Measurements from ENCODE around the gene ADGRB2. TPM values are rescaled to one million over a fixed set of nuclear protein-coding genes. Genes with fewer than 3 reads are reported as not detected.

The ADGRB2 gene
- total RNA-seq, 4 donors from 2014 or later, result 0.77 to 31.0 (median 3.7) TPM; not detected in 1

GRCh38 chr1:31752258-31752657 is 11.9 kb downstream of the ADGRB2 start:
- intact Hi-C loops (cut with DNase I; ENCODE audit: low total_unique reads), result no loop called here
- Histone ChIP-seq H3K27ac (no peak overlapping the region), H3K4me3 (no peak overlapping the region), H3K9me3 (no peaks in the 10 kb centered on the region), H3K27me3 (no peaks in the 10 kb centered on the region), H3K36me3 (no peaks in the 10 kb centered on the region), H3K4me1 (no peaks in the 10 kb centered on the region)
- DNase-seq, result no peak
- TF ChIP-seq CTCF (IDR thresholded peaks at IDR 0.05) (no peak), POLR2A (IDR thresholded peaks at IDR 0.05) (no peak)

- DNase-seq, result no peak
- no peak overlapping the region for H3K4me3 ChIP-seq
- H3K4me1 ChIP-seq, result no peaks in the 10 kb centered on the region
- intact Hi-C loops (cut with DNase I; ENCODE audit: low total_unique reads), result no loop called here
- H3K27me3 ChIP-seq, result no peaks in the 10 kb centered on the region
- no peaks in the 10 kb centered on the region for H3K36me3 ChIP-seq
- no peaks in the 10 kb centered on the region for H3K9me3 ChIP-seq
- H3K27ac ChIP-seq, result no peak overlapping the region
- TF ChIP-seq CTCF (IDR thresholded peaks at IDR 0.05) (no peak), POLR2A (IDR thresholded peaks at IDR 0.05) (no peak)
Observed at GRCh38 chr1:31751822-31752241, 12.3 kb downstream of the ADGRB2 start.

GRCh38 chr1:31750858-31751510 is 13.2 kb downstream of the ADGRB2 start:
- Histone ChIP-seq H3K4me3 (no peak overlapping the region), H3K27me3 (no peaks in the 10 kb centered on the region), H3K27ac (no peak overlapping the region), H3K36me3 (no peaks in the 10 kb centered on the region), H3K9me3 (no peaks in the 10 kb centered on the region), H3K4me1 (no peaks in the 10 kb centered on the region)
- DNase-seq, result no peak
- intact Hi-C loops (cut with DNase I; ENCODE audit: low total_unique reads), result no loop called here
- TF ChIP-seq CTCF (IDR thresholded peaks at IDR 0.05) (no peak), POLR2A (IDR thresholded peaks at IDR 0.05) (no peak)

- TF ChIP-seq CTCF (IDR thresholded peaks at IDR 0.05) (no peak), POLR2A (IDR thresholded peaks at IDR 0.05) (no peak)
- Histone ChIP-seq H3K27me3 (no peaks in the 10 kb centered on the region), H3K4me3 (no peak overlapping the region), H3K36me3 (no peaks in the 10 kb centered on the region), H3K27ac (no peak overlapping the region), H3K4me1 (no peaks in the 10 kb centered on the region), H3K9me3 (no peaks in the 10 kb centered on the region)
- intact Hi-C loops (cut with DNase I; ENCODE audit: low total_unique reads), result no loop called here
- DNase-seq, result no peak
Observed at GRCh38 chr1:31749785-31750735, 14.1 kb downstream of the ADGRB2 start.

GRCh38 chr1:31748365-31748764 is 15.8 kb downstream of the ADGRB2 start:
- Histone ChIP-seq H3K27ac (no peak overlapping the region), H3K36me3 (no peaks in the 10 kb centered on the region), H3K4me1 (no peaks in the 10 kb centered on the region), H3K4me3 (no peak overlapping the region), H3K9me3 (no peaks in the 10 kb centered on the region), H3K27me3 (no peaks in the 10 kb centered on the region)
- no peak for DNase-seq
- intact Hi-C loops (cut with DNase I; ENCODE audit: low total_unique reads), result no loop called here
- TF ChIP-seq POLR2A (IDR thresholded peaks at IDR 0.05), result no peak
- no peak for TF ChIP-seq CTCF (IDR thresholded peaks at IDR 0.05)
